HepG2 (cell line): Measurements from ENCODE around the gene PLIN5. TPM values are rescaled to one million over a fixed set of nuclear protein-coding genes. Genes with fewer than 3 reads are reported as not detected.

Source experiments
- CEBPB ChIP-seq: IDR thresholded peaks from 2 replicates; pipeline ENCODE4 v1.6.1; 2011; ENCODE audit warnings: low read depth, low read length, improper control_type of control experiment, borderline replicate concordance
- ERF ChIP-seq: IDR thresholded peaks from 2 replicates; pipeline ENCODE4 v1.6.1; 2018; ENCODE audit warnings: missing biosample characterization, missing genetic modification reagents
- GATA4 ChIP-seq: sonication (generic); IDR thresholded peaks from 2 replicates; pipeline ENCODE4 v1.6.1; 2016; ENCODE audit warnings: antibody characterized with exemption, low read depth, borderline replicate concordance
- HIC2 ChIP-seq: sonication (generic); formaldehyde crosslinking; IDR thresholded peaks from 2 replicates; pipeline ENCODE4 v1.9.0; 2022; ENCODE audit warnings: low read depth, missing genetic modification reagents
- JARID2 ChIP-seq: sonication (generic); formaldehyde crosslinking; IDR thresholded peaks from 2 replicates; pipeline ENCODE4 v1.8.1; 2023; ENCODE audit warnings: missing genetic modification reagents, inconsistent platforms; ENCODE audit not compliant: insufficient replicate concordance
- KLF12 ChIP-seq: sonication (generic); formaldehyde crosslinking; IDR thresholded peaks from 2 replicates; pipeline ENCODE4 v1.4.0; 2020; ENCODE audit warnings: missing genetic modification reagents, borderline replicate concordance
- PHF20 ChIP-seq: sonication (generic); formaldehyde crosslinking; IDR thresholded peaks from 2 replicates; pipeline ENCODE4 v1.5.0; 2020; ENCODE audit warnings: mild to moderate bottlenecking, missing genetic modification reagents
- SNAI1 ChIP-seq: sonication (generic); formaldehyde crosslinking; IDR thresholded peaks from 2 replicates; pipeline ENCODE4 v1.5.0; 2020; ENCODE audit warnings: mild to moderate bottlenecking, missing genetic modification reagents, borderline replicate concordance
- SUZ12 ChIP-seq: fragments of 150-350 bp; IDR thresholded peaks from 2 replicates; pipeline ENCODE4 v1.6.1; 2014; ENCODE audit warnings: low read depth, low read length
- TBP ChIP-seq: sonication (generic); formaldehyde crosslinking; IDR thresholded peaks from 2 replicates; pipeline ENCODE4 v1.5.0; 2020; ENCODE audit warnings: missing genetic modification reagents
- TFAP4 ChIP-seq: sonication (generic); IDR thresholded peaks from 2 replicates; pipeline ENCODE4 v1.6.1; 2016; ENCODE audit warnings: low read depth, borderline replicate concordance
- U2AF1 ChIP-seq: fragments of 200-400 bp; formaldehyde crosslinking; optimal IDR thresholded peaks from 2 replicates; pipeline ENCODE3; 2017; ENCODE audit warnings: mild to moderate bottlenecking, low read depth, low read length
- ZBTB1 ChIP-seq: sonication (generic); formaldehyde crosslinking; IDR thresholded peaks from 2 replicates; pipeline ENCODE4 v1.4.0; 2020; ENCODE audit warnings: missing genetic modification reagents, borderline replicate concordance
- ZFAT ChIP-seq: sonication (generic); formaldehyde crosslinking; conservative IDR thresholded peaks from 2 replicates; pipeline ENCODE4 v1.8.1; 2023; ENCODE audit warnings: missing genetic modification reagents, inconsistent platforms
- ZNF597 ChIP-seq: sonication (generic); formaldehyde crosslinking; IDR thresholded peaks from 2 replicates; pipeline ENCODE4 v1.5.0; 2020; ENCODE audit warnings: missing genetic modification reagents
- ZNF615 ChIP-seq: sonication (generic); formaldehyde crosslinking; IDR thresholded peaks from 2 replicates; pipeline ENCODE4 v1.5.0; 2020; ENCODE audit warnings: mild to moderate bottlenecking, missing genetic modification reagents, borderline replicate concordance
- ZNF740 ChIP-seq: sonication (generic); formaldehyde crosslinking; IDR thresholded peaks from 2 replicates; pipeline ENCODE4 v1.4.0; 2020; ENCODE audit warnings: missing genetic modification reagents
- ZNF766 ChIP-seq: sonication (generic); formaldehyde crosslinking; IDR thresholded peaks from 2 replicates; pipeline ENCODE4 v1.5.0; 2020; ENCODE audit warnings: missing genetic modification reagents, borderline replicate concordance
- polyA plus RNA-seq, 8 experiments: library from polyadenylated mRNA; depleted of rRNA in 3 of 8; stranded (reverse) in 7 of 8; unstranded in 1 of 8; fragments of >200 nt; fragmentation: Illumina TruSeq in 4 of 8; extraction: Trizol in 4 of 8; gene quantifications; 2 replicates each; pipeline versions ENCODE4 v1.2.1 to v1.2.3, GENCODE V29; 2011 to 2016; ENCODE audit warnings: low read depth in 4 of 8, missing spikeins in 1 of 8, mixed read lengths in 1 of 8; ENCODE audit not compliant: insufficient read depth in 1 of 8
- total RNA-seq, 5 experiments: library from RNA; depleted of rRNA; stranded (reverse); fragments of >200 nt; fragmentation: Illumina TruSeq; extraction: Trizol; gene quantifications; 2 replicates each; pipeline ENCODE4 v1.2.3, GENCODE V29; 2016; ENCODE audit warnings: low read depth in 1 of 5
- TF ChIP-seq, protein P1 (sequence below): sonication (generic); formaldehyde crosslinking; IDR thresholded peaks from 2 replicates; pipeline ENCODE4 v1.8.0; 2022; ENCODE audit warnings: missing genetic modification reagents, mild to moderate bottlenecking, inconsistent platforms, borderline replicate concordance
- TF ChIP-seq, protein P2 (sequence below): sonication (generic); formaldehyde crosslinking; IDR thresholded peaks from 2 replicates; pipeline ENCODE4; 2020; ENCODE audit warnings: missing genetic modification reagents, mild to moderate bottlenecking, borderline replicate concordance

The PLIN5 gene
- total and polyA plus RNA-seq, 2 of the 13 experiments (the other 11 are each of a cell fraction or from before 2014, with no cell fraction given), result 1.8 to 4.8 TPM

DNA sequence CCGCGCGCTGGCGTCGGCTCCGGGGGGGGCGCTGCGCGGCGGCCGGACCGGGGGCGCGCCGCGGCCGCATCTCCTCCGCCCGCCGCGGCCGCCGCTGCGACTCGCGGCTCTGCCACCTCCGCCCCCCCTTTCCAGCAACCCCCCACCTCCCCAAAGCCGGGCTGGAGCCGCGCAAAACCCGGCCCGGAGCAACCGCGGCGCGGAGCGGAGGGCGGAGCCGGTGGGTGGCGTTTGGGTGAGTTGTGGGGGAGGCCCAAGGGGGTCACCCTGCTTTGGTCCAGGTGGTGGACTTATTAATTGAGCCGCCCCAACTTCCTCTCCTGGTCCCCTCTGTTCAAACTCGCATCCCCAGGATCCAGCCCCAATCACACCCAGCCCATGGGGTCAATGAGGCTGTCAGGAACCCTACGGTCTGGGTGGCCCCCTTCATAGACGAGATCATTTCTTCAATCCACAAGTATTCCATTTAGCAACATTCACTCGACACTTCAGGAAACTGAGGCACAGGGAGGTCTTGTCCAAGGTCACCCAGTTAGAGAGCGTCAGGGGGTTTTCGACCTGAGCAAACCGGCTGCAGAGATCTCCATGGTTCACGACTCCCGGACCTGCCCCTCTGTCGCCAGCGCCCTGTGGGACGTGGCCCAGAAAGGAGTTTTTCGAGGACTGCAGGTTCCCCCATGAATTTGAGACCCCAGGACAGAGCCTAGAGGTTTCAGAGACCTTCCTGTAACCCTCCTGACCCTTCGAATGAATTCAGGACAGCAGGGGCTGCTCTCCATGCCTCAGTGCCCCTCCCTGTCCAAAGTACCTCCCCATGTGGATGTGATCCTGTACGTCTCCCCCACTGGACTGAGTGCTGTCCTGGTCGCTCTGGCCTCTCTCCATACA lies 46.9 kb upstream of the PLIN5 start (continued):
- TF ChIP-seq PHF20 (CRISPR knock-in tag) (0 out of 2 replicates have a peak, but pooled peaks have one; percentile 30), CEBPB (no peak), ZNF615 (CRISPR knock-in tag) (no peak; the same call in 1 of the 2 replicates), ZNF766 (CRISPR knock-in tag) (no peak), U2AF1 (no peak), TFAP4 (peak; percentile 24; the same call in 1 of the 2 replicates), SUZ12 (no peak), HIC2 (CRISPR knock-in tag) (no peak), ZNF740 (CRISPR knock-in tag) (peak; percentile 59), ZNF597 (CRISPR knock-in tag) (no peak), TBP (no peak), ERF (CRISPR knock-in tag) (no peak), ZFAT (CRISPR knock-in tag) (no peak), JARID2 (CRISPR knock-in tag) (no peak), GATA4 (no peak), SNAI1 (CRISPR knock-in tag) (0 out of 2 replicates have a peak, but pooled peaks have one; percentile 57), ZBTB1 (CRISPR knock-in tag) (no peak), KLF12 (CRISPR knock-in tag) (0 out of 2 replicates have a peak, but pooled peaks have one; percentile 32)
- TF ChIP-seq, protein P1, sequence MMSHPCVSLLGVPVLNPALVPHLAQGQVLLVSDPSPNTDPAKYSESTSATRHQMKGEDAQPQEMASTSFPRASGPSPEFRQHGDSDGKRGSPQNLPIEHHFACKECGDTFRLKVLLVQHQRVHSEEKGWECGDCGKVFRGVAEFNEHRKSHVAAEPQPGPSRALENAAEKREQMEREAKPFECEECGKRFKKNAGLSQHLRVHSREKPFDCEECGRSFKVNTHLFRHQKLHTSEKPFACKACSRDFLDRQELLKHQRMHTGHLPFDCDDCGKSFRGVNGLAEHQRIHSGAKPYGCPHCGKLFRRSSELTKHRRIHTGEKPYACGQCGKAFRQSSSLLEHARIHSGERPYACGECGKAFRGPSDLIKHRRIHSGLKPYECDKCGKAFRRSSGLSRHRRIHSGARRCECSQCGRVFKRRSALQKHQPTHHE (CRISPR knock-in tag), result 0 out of 2 replicates have a peak, but pooled peaks have one; percentile 40
- TF ChIP-seq, protein P2, sequence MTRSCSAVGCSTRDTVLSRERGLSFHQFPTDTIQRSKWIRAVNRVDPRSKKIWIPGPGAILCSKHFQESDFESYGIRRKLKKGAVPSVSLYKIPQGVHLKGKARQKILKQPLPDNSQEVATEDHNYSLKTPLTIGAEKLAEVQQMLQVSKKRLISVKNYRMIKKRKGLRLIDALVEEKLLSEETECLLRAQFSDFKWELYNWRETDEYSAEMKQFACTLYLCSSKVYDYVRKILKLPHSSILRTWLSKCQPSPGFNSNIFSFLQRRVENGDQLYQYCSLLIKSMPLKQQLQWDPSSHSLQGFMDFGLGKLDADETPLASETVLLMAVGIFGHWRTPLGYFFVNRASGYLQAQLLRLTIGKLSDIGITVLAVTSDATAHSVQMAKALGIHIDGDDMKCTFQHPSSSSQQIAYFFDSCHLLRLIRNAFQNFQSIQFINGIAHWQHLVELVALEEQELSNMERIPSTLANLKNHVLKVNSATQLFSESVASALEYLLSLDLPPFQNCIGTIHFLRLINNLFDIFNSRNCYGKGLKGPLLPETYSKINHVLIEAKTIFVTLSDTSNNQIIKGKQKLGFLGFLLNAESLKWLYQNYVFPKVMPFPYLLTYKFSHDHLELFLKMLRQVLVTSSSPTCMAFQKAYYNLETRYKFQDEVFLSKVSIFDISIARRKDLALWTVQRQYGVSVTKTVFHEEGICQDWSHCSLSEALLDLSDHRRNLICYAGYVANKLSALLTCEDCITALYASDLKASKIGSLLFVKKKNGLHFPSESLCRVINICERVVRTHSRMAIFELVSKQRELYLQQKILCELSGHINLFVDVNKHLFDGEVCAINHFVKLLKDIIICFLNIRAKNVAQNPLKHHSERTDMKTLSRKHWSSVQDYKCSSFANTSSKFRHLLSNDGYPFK (CRISPR knock-in tag), result no peak
